OCI-LY1 (cell line): ENCODE results near the gene GMEB2.

ENCODE experiments used
- CTCF ChIP-seq: fragments of 200-600 bp; sonication (generic), shearing (Covaris generic); IDR thresholded peaks from 2 replicates; pipeline ENCODE4 v1.5.1; 2017; ENCODE audit warnings: mild to moderate bottlenecking, antibody characterized with exemption, low read length, moderate library complexity, mixed read lengths
- EZH2 ChIP-seq: fragments of 200-600 bp; sonication (generic), shearing (Covaris generic); IDR thresholded peaks from 2 replicates; pipeline ENCODE4 v1.8.0; 2017; ENCODE audit warnings: borderline replicate concordance, mixed run types, mild to moderate bottlenecking, antibody characterized with exemption, low read length, moderate library complexity, mixed read lengths

- no peak for TF ChIP-seq CTCF
- no peak for TF ChIP-seq EZH2
These were observed 13.2 kb upstream of the GMEB2 start for GRCh38 chr20:63640086-63640485.
